GM18502 (cell line): ENCODE data around the gene MZT1.

ENCODE experiments used
- ATAC-seq: cut with Tn5 transposase; IDR thresholded peaks from one replicate; pipeline ENCODE4 v1.9.1; 2021; ENCODE audit warnings: mild to moderate bottlenecking; ENCODE audit not compliant: unreplicated experiment, poor library complexity

Gene MZT1

DNA sequence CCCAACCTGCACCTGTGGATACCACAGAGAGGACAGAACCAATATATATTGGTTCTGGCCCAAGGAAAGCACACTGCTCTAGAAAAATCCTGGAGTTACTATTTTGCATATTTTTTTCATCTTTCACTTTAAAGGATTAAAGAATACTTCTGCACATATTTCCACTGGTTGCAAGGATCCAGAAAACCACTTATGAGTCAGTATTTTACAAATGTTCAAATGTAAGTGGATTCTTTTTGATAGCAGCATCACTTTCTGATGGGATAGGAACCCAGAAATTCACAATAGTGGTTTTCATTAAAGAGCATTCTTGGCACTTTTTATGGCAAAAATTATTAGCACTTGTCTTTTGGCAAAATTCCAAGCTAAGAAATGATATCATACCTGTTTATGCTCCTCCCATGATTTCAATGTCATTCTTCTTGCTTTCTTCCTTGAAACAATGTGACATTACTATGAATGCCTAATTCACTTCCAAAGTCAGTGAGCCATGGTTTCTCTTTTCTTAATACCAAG is 38.2 kb downstream of the MZT1 start:
- no peak for ATAC-seq

DNA sequence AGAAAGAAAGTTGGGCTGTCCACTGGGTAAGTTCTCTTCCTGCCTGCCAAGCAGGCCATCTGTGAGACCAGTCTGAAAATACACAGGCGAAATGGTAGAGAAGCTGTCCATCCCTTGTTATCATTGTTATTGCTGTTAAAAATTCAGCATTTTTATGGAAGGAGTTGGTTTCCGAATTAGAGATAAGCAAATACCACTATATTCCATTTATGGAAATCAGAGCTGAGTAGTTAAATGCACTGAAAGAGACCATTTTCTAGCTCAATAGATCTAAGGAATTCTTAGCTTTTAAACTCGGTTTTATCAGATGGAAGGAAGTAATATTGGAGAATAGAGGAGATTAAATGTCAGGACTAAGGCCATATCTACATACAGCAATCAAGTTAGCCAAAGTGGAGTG is 40.7 kb downstream of the MZT1 start:
- ATAC-seq = no peak

DNA sequence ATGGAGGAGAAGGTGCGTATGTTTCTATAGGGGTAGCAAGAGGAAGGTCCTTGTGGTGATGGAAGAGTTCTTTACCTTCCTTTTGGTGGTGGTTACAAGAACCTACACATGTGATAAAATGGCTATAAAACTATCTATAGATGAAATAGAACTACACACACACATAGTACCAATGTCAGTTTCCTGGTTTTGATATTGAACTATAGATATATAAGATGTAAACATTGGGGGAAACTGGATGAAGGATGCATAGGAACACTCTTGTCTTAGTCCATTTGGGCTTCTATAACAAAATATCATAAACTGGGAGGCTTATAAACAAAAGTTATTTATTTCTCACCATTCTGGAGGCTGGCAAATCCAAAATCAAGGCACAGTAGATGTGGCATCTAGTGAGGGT is 47.1 kb downstream of the MZT1 start:
- ATAC-seq = no peak

DNA sequence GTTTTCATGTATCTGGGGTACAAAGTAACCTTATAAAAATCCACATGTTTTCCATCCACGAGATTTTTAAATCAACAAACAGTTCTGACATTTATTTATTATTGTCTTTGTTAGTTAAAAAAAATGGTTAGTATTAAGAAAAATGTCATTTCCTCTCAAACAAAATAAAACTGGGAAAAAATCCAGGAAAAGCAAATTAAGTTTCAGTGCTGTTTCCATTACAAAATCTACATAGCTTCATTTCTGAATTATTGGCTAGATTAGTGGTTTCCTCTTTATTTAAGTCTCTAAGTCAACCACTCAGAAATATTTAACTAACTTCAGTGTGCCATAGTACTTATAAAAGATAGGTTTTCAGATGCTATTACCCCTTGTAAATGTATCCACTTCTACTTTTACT is 49.1 kb downstream of the MZT1 start:
- no peak for ATAC-seq

DNA sequence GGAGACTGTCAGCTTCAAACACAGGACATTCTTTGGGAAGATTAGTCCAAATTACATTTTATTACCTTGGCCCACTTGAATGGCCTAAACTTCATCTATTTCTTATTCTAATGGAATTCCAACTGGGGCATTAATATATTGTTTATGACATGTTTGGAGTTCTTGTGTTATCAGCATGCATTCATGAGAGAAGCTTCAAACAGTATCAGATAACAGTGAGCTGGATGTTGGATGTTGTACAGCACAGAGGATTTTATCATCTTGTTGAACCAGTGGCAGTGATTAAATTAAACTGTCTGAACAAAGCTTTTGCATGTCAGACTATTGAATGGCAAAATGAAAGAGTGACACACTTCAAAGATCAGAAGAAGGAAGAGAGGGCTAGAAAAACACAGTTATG is 50.0 kb downstream of the MZT1 start:
- ATAC-seq = no peak

DNA sequence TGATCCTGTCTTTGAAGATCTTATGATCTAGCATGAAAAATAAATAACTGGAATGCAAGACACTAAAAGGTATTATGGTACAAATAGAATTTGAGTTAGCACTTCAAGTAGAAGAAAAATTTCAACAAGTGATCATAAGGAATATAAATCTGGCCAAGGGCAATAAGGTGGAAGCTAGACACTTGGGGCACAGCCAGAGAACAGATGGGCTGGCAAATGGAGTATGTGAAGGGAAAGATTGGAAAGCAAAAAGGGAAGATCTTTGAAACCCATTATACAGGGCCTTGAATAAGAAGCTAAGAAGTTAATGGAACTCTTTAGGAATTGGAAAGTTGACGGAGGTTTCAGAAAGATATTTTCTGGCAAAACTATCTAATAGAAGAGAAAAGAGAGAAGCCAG is 61.0 kb downstream of the MZT1 start:
- ATAC-seq = no peak

DNA sequence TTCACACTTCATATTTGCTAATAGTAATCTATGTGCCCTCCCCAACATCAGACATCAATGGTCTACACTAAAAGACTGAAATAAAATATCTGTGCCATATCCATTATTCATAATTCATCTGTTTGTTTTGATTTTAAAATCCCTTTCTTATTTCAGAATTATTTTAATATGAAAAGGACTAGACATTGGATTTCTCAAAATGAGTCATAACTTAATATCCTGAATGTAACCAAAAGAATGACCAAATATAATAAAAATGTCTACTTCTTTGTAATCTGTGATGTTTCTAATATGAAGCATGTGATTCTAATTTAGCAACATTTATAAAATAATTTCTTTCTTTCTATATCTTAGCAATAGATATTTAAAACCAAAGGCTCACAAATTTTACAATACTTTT is 64.9 kb downstream of the MZT1 start:
- no peak for ATAC-seq
